SK-N-SH treated with all-trans-retinoic acid at 6 μM for 48 hours (cell line): ENCODE measurements around the gene RAPGEF1.
"Not testable (repeated sequence)": the region's sequence is repeated elsewhere in the genome, so short reads cannot be mapped to it uniquely, and the experiment has no call there.

Experiments
- ATAC-seq: fragments of 200-7000 bp; cut with Tn5 transposase; 3 replicates; pipeline ENCODE4 v1.9.1; 2020; ENCODE audit warnings: mild to moderate bottlenecking, moderate library complexity
- BACH2 ChIP-seq: fragments of 250-450 bp; sonication (Bioruptor Pico); IDR thresholded peaks from 2 replicates; pipeline ENCODE4 v1.9.0; 2021; ENCODE audit warnings: mild to moderate bottlenecking, borderline replicate concordance
- CSDC2 ChIP-seq: fragments of 250-450 bp; sonication (Bioruptor Pico); IDR thresholded peaks from 2 replicates; pipeline ENCODE4 v1.5.0; 2020; ENCODE audit warnings: mild to moderate bottlenecking, moderate library complexity
- CSRNP3 ChIP-seq: fragments of 250-450 bp; sonication (Bioruptor Pico); IDR thresholded peaks from 2 replicates; pipeline ENCODE4 v1.5.1; 2021; ENCODE audit warnings: mild to moderate bottlenecking, moderate library complexity
- ESRRG ChIP-seq: fragments of 250-450 bp; sonication (Bioruptor Pico); IDR thresholded peaks from 2 replicates; pipeline ENCODE4 v1.6.1; 2021; ENCODE audit warnings: mild to moderate bottlenecking
- GLIS3 ChIP-seq: fragments of 250-450 bp; sonication (Bioruptor Pico); IDR thresholded peaks from 2 replicates; pipeline ENCODE4 v1.5.0; 2020; ENCODE audit warnings: mild to moderate bottlenecking, moderate library complexity
- ISL1 ChIP-seq: fragments of 250-450 bp; sonication (Bioruptor Pico); IDR thresholded peaks from 2 replicates; pipeline ENCODE4 v2.1.2; 2022; ENCODE audit warnings: mild to moderate bottlenecking, moderate library complexity
- OSR1 ChIP-seq: fragments of 250-450 bp; sonication (Bioruptor Pico); IDR thresholded peaks from 2 replicates; pipeline ENCODE4 v1.8.0; 2022; ENCODE audit warnings: moderate library complexity, mild to moderate bottlenecking, inconsistent platforms
- PATZ1 ChIP-seq: fragments of 250-450 bp; sonication (Bioruptor Pico); IDR thresholded peaks from 2 replicates; pipeline ENCODE4 v1.8.0; 2020; ENCODE audit warnings: mild to moderate bottlenecking, moderate library complexity, borderline replicate concordance
- POU6F1 ChIP-seq: fragments of 250-450 bp; sonication (Bioruptor Pico); IDR thresholded peaks from 2 replicates; pipeline ENCODE4 v1.8.0; 2021; ENCODE audit warnings: low read depth, mild to moderate bottlenecking, moderate library complexity, borderline replicate concordance
- PPARA ChIP-seq: fragments of 250-450 bp; sonication (Bioruptor Pico); IDR thresholded peaks from 2 replicates; pipeline ENCODE4 v1.5.0; 2020; ENCODE audit warnings: mild to moderate bottlenecking, borderline replicate concordance
- RARB ChIP-seq: fragments of 250-450 bp; sonication (Bioruptor Pico); IDR thresholded peaks from 2 replicates; pipeline ENCODE4 v1.8.0; 2021; ENCODE audit warnings: mild to moderate bottlenecking, moderate library complexity
- SNAI2 ChIP-seq: fragments of 250-450 bp; sonication (Bioruptor Pico); IDR thresholded peaks from 2 replicates; pipeline ENCODE4 v1.5.0; 2020; ENCODE audit warnings: mild to moderate bottlenecking, moderate library complexity
- TCF4 ChIP-seq: fragments of 250-450 bp; sonication (Bioruptor Pico); IDR thresholded peaks from 2 replicates; pipeline ENCODE4 v1.8.0; 2021; ENCODE audit warnings: mild to moderate bottlenecking, moderate library complexity, borderline replicate concordance
- TOX ChIP-seq: fragments of 250-450 bp; sonication (Bioruptor Pico); IDR thresholded peaks from 2 replicates; pipeline ENCODE4 v1.8.0; 2021; ENCODE audit warnings: mild to moderate bottlenecking, moderate library complexity, borderline replicate concordance
- TSHZ2 ChIP-seq: fragments of 250-450 bp; sonication (Bioruptor Pico); IDR thresholded peaks from 2 replicates; pipeline ENCODE4 v1.5.0; 2020; ENCODE audit warnings: mild to moderate bottlenecking, moderate library complexity
- ZC3H10 ChIP-seq: fragments of 250-450 bp; sonication (Bioruptor Pico); IDR thresholded peaks from 2 replicates; pipeline ENCODE4 v1.5.1; 2021; ENCODE audit warnings: mild to moderate bottlenecking, moderate library complexity
- ZFP3 ChIP-seq: fragments of 250-450 bp; sonication (Bioruptor Pico); IDR thresholded peaks from 2 replicates; pipeline ENCODE4 v1.5.0; 2020; ENCODE audit warnings: mild to moderate bottlenecking, moderate library complexity
- ZFP30 ChIP-seq: fragments of 450-650 bp; formaldehyde crosslinking; IDR thresholded peaks from 2 replicates; pipeline ENCODE4 v1.5.0; 2022; ENCODE audit warnings: mild to moderate bottlenecking, moderate library complexity
- ZNF565 ChIP-seq: fragments of 450-650 bp; formaldehyde crosslinking; conservative IDR thresholded peaks from 2 replicates; pipeline ENCODE4 v1.5.0; 2020; ENCODE audit warnings: low read depth, mild to moderate bottlenecking, moderate library complexity
- ZNF70 ChIP-seq: fragments of 450-650 bp; formaldehyde crosslinking; IDR thresholded peaks from 2 replicates; pipeline ENCODE4 v1.5.0; 2020; ENCODE audit warnings: mild to moderate bottlenecking, moderate library complexity
- ZNF8 ChIP-seq: fragments of 450-650 bp; formaldehyde crosslinking; IDR thresholded peaks from 2 replicates; pipeline ENCODE4 v1.5.0; 2020; ENCODE audit warnings: mild to moderate bottlenecking, moderate library complexity

The RAPGEF1 gene

GRCh38 chr9:131755541-131756198, 15.8 kb upstream of the RAPGEF1 start (continued):
- TF ChIP-seq OSR1, result no peak
- no peak for TF ChIP-seq PATZ1 (CRISPR knock-in tag)

GRCh38 chr9:131754846-131755245, 15.0 kb upstream of the RAPGEF1 start:
- ATAC-seq, result no peak
- TF ChIP-seq OSR1, result no peak
- no peak for TF ChIP-seq RARB
- no peak for TF ChIP-seq POU6F1 (CRISPR knock-in tag)
- TF ChIP-seq ZFP3 (CRISPR knock-in tag), result no peak
- no peak for TF ChIP-seq ZNF565
- no peak for TF ChIP-seq ZC3H10
- TF ChIP-seq PATZ1 (CRISPR knock-in tag), result no peak
- TF ChIP-seq CSRNP3 (CRISPR knock-in tag), result no peak
- no peak for TF ChIP-seq SNAI2 (CRISPR knock-in tag)
- no peak for TF ChIP-seq BACH2 (CRISPR knock-in tag)
- TF ChIP-seq GLIS3 (CRISPR knock-in tag), result no peak
- no peak for TF ChIP-seq TCF4 (CRISPR knock-in tag)
- TF ChIP-seq ISL1 (CRISPR knock-in tag), result no peak
- no peak for TF ChIP-seq ESRRG (CRISPR knock-in tag)
- TF ChIP-seq TOX, result no peak
- TF ChIP-seq CSDC2 (CRISPR knock-in tag), result no peak
- TF ChIP-seq ZFP30 (CRISPR knock-in tag), result no peak
- TF ChIP-seq ZNF8 (CRISPR knock-in tag), result no peak
- no peak for TF ChIP-seq PPARA (CRISPR knock-in tag)

GRCh38 chr9:131753751-131754150, 13.9 kb upstream of the RAPGEF1 start:
- ATAC-seq, result not testable (repeated sequence)

- TF ChIP-seq POU6F1 (CRISPR knock-in tag) (no peak), ZFP30 (CRISPR knock-in tag) (no peak), ZNF70 (CRISPR knock-in tag) (no peak), ZFP3 (CRISPR knock-in tag) (no peak), TSHZ2 (CRISPR knock-in tag) (no peak), ISL1 (CRISPR knock-in tag) (no peak), OSR1 (no peak), CSDC2 (CRISPR knock-in tag) (no peak)
Observed at GRCh38 chr9:131752231-131752884, 12.5 kb upstream of the RAPGEF1 start.

More at GRCh38 chr9:131752231-131752884, 12.5 kb upstream of the RAPGEF1 start:
- ATAC-seq, result no peak
